Measurements from ENCODE around the gene DLG1.

The DLG1 gene

GRCh38 chr3:197008436-197009209 is 289.8 kb downstream of the DLG1 start:
- DNase-seq, result no peak

- no peak for DNase-seq
These were observed 290.5 kb downstream of the DLG1 start for GRCh38 chr3:197007953-197008352.

DNA sequence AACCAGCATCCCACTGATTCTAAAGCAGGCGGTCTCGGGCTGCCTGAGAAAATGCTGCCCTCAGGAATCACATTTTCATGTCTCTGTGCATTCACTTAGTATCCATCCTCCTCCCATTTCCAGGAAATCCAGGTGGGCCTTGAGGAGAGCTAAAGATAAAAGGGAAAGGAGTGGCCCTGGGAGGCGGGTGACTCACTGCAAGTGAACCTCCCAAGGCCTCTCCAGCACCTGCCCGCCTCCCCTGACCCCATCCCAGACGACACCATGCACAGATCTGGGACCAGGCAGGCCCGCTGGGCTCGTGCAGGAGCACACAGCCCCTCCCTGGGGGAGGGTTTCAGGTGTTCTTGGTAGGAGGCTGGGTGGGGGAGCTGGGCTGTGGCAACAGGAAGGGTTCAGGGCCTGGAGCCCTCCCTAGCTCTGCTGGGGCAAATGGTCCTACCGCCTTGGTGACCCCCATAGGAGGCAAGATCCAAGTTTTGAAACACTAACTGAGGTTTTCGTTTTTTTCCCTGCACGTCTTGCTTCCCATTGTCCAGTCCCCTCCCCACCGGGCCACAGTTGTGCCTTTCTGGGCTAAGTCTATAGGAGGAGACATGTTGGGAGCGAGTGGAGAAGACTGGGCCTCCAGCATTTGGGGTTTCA is 291.0 kb downstream of the DLG1 start:
- DNase-seq, result no peak

DNA sequence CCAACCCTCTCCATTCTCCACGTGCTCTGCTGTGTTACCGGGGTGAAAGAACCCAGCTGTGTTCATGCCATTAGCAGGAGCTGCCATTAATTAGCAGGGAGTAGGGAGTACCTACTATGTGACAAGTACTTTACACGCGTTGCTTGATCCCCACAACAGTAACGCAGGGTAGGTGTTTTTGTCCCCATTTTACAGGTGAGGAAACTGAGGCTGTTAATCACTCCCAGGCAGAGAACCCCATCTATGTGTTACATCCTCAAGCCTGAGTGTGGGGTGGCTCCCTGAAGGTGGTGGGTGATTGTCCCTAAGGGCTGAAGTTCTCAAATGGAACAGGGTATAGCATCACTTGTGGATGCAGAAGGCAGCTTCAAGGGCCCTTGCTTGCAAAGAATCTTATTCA is 291.6 kb downstream of the DLG1 start:
- no peak for DNase-seq

GRCh38 chr3:197006446-197006845 is 292.0 kb downstream of the DLG1 start:
- DNase-seq, result no peak

DNA sequence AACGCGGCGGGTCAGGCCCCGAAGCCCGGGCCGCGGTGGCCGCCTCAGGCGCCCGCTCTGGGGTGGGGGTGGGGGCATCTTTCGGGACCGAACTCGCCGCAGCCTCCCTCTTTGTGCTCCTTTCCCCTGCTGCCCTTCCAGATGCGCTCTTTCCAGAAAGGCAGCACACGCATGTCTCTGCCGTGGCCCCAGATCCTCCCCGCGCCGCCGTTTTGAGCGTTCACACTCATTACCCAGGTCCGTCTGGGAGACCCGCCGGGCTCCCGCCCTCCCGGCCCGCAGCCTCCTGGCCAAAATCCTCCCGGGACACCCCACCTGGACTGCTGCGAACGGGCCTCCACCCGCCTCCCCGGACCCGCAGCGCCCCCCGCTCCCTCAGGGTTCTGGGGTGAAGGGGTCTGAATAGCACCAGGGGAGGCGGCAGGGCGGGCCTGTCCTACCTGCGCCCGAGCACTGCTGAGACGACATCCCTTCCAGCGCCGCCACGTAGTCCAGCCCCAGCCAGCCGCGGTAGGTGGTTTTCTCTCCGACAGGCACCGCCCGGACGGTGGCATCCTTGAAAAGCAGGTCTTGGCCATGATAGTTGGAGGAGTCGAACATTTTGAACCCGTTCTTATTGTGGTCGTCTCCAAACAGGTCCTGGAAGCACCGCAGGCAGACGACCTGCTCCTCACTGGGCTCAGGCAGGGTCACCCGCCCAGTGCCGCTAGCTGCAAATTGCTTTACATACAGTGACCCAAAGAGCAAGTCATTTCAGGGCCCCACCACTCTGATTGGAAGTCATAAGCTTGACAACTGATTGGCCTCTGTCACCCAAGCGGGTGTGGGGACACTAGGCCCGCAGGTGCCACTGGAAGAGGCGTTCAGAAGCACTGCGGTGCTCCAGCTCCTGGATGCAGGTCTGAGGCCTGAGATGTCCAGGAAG is 294.7 kb downstream of the DLG1 start:
- DNase-seq, result no peak

DNA sequence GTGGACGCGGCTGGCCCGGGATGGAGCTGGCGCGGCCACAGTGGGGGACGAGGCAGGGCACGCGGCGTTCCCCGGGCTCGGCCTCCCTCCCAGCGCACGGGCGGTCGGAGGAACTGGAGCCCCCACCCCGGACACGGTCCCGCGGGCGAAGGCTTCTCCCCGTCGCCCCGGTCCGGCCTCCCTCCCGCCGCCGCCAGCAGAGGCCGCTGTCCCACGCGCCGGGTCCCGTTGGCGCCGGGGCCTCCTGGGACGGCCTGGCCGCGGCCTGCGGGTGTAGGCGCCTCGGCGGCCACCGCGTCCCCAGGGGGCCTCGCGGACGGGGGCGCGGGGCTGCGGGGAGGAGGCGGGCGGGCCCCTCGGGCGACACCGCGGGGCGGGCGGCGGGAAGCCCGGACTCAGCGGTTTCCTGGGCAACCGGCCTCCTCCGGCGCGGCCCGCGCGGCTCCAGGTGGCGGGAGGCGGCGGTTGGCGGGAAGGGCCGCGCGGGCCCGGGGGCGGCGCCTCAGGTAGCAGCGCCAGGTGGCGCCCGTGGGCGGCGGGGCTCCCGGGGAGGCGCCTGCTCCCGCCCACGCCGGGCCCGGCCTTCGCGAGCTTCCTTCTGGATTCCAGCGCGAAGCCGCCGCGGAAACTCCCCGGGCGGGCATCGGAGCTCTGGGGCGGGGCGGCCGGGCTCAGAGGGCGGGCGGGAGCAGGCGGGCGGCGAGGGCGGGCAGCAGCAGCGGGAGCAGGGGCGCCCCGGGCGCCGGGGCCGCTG is 295.5 kb downstream of the DLG1 start:
- DNase-seq, result peak; percentile 70

DNA sequence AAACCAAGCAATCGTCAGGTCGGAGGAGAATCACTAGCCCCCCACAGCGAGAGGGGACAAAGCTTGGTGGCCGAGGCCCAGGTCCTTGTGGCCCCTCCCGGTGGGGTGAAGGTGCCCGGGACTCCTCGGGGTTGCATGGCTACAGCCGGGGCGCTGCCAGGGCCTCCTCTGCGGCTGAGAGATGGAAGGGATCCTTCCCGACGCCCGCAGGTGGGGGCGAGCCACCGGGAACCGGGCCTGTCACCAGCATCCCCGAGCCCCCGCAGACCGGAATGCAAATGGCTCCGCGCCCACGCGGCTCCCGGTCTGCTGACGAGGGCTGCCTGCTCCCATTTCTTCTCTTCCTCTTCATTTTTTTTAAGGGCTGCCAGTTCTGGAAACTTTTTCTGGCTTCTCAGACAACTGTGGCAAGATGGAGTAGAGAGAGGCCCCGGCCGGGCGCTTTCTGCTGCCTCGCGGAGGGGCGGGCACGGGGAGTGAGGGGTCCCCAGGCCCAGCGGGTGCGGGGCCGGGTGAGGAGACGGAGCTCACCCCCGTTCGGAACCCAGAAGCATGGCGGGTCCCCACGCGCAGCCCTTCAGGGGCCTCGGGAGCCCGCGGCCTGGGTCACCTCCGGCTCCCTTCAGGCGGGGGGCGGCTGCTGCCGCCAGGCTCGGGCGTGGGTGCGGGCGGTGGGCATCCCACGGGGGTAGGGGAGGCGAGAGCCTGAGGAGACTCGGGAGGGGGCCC is 296.3 kb downstream of the DLG1 start:
- DNase-seq, result no peak

DNA sequence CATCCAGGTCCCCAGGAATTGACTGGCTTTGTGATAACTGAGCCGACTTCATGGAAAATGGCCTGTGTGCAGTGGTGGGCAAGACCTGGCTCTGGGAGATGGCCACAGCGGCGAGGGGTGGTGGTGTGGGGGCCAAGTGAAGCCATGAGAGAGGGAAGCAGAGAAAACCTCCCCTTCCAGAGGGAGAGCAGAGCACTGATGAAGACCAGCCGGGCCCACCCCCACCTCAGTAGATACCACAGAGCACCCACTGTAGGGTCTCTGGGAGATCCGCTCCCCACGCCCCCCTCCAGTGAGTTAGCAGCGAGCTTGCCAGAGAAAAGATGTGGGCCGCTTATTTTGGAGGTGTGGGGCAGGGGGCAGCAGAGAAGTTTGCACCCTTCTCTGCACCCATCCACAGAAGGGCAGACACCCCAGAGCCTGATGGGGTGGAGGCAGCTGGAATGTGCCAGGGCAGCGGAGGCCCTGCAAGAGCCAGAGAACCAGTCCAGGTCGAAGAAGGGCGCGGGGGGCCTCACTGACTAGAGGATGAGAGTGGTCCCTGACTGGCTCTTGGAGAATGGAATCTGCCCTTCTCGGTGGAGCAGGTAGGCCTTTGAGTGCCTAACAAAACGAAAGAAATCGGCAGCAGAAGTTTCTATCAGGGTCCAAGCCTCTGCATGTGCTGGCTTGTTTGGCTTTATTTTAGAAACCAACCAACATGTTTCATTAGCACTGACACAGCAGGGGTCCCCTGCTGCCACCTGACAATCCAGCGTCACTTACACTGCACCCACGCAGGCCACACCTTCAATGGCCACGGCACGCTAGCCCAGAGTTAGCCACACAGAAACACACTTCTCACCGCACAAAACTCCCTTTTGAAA is 297.1 kb downstream of the DLG1 start:
- no peak for DNase-seq

- DNase-seq, result no peak
These were observed 298.2 kb downstream of the DLG1 start for GRCh38 chr3:197000211-197000610.

DNA sequence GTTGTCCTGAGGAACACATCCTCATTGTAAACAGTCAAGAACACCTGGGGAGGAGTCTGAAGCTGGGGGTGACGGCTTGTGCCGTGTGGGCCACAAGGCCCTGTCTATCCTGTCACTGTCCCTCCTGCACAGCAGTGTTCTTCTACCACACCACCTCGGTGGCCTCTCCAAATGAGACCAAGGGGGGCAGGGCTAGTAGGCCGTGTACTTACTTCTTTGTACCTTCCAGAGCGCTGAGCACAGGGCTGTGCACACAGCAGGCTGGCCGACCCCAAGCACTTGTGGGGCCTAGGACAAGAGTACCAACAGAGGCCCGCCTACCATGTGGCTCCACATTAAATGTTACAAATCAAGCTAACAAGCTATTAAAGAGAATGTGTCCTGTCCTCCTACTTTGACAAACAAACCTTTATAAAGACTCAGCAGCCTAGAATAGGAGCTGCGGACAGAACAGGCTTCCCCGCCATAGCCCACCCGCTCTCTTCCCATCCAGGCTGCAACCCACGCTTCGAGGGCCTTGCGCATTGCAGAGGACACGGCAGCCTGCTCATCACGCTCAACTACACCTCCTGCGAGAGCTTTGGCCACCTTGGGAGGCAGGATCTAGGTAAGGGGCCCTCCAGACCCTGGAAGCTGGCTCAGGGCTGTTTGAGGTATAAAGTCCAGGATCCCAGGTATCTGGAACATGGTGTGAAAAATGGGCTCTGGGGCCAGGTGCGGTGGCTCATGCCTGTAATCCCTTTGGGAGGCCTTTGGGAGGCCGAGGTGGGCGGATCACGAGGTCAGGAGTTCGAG is 299.2 kb downstream of the DLG1 start:
- no peak for DNase-seq

DNA sequence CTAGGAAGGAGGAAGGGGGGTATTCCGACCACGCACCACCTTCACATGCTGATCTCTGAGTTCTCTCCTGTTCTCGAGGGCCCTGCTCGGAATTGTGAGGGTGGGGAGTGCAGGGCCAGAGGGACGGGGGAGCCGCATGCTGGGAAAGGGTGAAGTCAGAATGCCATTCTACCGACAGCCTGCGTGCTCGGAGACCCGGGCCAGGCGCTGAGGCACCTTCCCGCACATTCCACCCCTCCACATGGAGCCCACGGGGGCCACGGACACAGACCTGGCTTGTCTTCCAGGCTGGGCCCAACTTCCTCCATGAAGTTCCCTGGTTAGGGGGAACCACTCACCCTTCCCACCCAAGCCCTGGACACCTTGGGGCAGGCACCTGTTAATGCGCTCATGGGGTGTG is 301.1 kb downstream of the DLG1 start:
- DNase-seq, result no peak

DNA sequence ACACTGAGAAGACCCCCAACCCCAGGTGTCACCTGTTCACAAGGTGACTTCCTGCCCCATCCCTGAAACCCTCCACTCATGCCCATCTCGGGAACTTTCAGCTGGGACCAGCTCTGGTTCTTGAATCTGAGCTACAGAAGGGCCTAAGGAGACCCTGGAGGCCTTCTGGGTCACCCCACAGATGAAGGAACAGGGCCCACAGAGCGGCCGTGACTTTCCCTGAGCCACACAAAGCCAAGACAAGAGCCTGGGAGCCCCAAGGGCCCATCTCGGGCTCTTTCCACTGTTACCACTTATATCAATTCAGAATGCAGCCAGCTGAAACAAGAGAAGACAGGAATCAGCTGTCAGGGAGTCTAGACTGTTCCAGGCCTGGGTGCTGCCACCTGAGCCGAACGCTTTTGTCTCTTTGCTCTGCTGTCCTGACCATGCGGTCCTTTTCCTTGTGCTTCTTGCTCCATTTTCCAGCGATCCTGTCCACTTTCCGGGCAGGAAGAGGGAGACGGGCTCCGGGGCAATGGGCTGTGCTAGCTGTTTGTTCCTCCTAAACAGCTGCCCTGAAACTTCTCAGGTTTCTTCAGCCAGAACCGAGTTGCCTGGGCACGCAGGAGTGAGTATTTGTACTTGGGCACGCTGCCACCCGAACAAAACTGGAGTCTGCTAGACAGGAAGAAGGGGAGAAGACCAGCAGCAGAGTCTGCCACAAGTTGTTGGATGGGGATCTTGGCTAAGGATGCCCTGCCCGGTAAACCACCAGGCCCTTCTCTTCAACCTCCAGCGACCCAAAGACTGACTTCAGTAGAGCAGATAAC is 301.8 kb downstream of the DLG1 start:
- no peak for DNase-seq

- DNase-seq, result no peak
These were observed 302.6 kb downstream of the DLG1 start for GRCh38 chr3:196995646-196996355.

DNA sequence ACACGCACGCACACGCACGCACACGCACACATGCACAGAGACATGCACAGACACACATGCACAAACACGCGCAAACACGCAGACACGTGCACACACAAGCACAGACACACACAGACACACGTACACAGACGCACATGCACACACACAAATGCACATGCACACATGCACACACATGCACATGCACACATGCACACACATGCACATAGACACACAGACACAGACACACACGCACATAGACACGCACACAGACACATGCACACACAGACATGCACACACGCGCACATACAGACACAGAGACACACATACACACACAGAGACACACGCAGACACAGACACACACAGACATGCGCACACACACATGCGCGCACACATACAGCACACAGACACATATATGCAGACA is 303.4 kb downstream of the DLG1 start:
- DNase-seq, result no peak

- no peak for DNase-seq
These were observed 304.4 kb downstream of the DLG1 start for GRCh38 chr3:196994056-196994455.

All from activated CD4-positive, alpha-beta T cell treated with anti-CD3 and anti-CD28 coated beads for 1 hour (primary cell).